H1 (cell line): ENCODE data around the gene NR4A2. TPM values are rescaled to one million over a fixed set of nuclear protein-coding genes. Genes with fewer than 3 reads are reported as not detected.

Source experiments
- CTCF ChIA-PET: fragments of 300-600 bp; sonication (Branson Sonifier 250); formaldehyde crosslinking; loops from one replicate; lab custom pipeline; 2021; ENCODE audit not compliant: partially characterized antibody; lab: Charles Lee
- POLR2A ChIA-PET: fragments of 300-600 bp; sonication (Branson Sonifier 250); formaldehyde crosslinking; loops from one replicate; lab custom pipeline; 2021; ENCODE audit warnings: inconsistent platforms; ENCODE audit not compliant: partially characterized antibody; lab: Charles Lee
- DNase-seq, 2 experiments: peaks; one replicate each; pipeline versions ENCODE4 v3.0.0 to v3.0.0-alpha.2; 2010 to 2022; ENCODE audit warnings: low spot score in 2 of 2, low read depth in 1 of 2, mixed read lengths in 1 of 2
- FAIRE-seq: peaks from 2 replicates; lab custom pipeline; 2011; peaks lifted over from hg19 to GRCh38; lab: Jason Lieb, UNC
- H2AFZ ChIP-seq: 2 replicates; pipeline ENCODE4 v1.8.1; 2012; ENCODE audit warnings: low read length, inconsistent platforms
- H2AK5ac ChIP-seq: 2 replicates; pipeline ENCODE4 v1.6.1; 2013; ENCODE audit warnings: low read depth, low read length
- H2BK120ac ChIP-seq: replicated peaks from 2 replicates; pipeline ENCODE3; 2013; ENCODE audit warnings: low read depth, low read length, inconsistent platforms
- H2BK12ac ChIP-seq: 2 replicates; pipeline ENCODE4 v1.6.1; 2013; ENCODE audit warnings: low read depth, low read length
- H2BK15ac ChIP-seq: 2 replicates; pipeline ENCODE4 v1.6.1; 2013; ENCODE audit warnings: low read length
- H2BK20ac ChIP-seq: 2 replicates; pipeline ENCODE4 v1.6.1; 2013; ENCODE audit warnings: low read length
- H2BK5ac ChIP-seq: 2 replicates; pipeline ENCODE4 v1.6.1; 2013; ENCODE audit warnings: low read depth, low read length
- H3K14ac ChIP-seq: 2 replicates; pipeline ENCODE4 v1.6.1; 2013; ENCODE audit warnings: inconsistent platforms; ENCODE audit not compliant: insufficient read length
- H3K18ac ChIP-seq: 2 replicates; pipeline ENCODE4 v1.6.1; 2013; ENCODE audit warnings: low read length; ENCODE audit errors: extremely low read depth
- H3K23ac ChIP-seq: 2 replicates; pipeline ENCODE4 v1.6.1; 2013; ENCODE audit warnings: inconsistent platforms; ENCODE audit not compliant: insufficient read length
- H3K23me2 ChIP-seq: 2 replicates; pipeline ENCODE4 v1.6.1; 2013; ENCODE audit warnings: low read depth, low read length
- H3K27ac ChIP-seq: 2 replicates; pipeline ENCODE4 v1.6.1; 2011; ENCODE audit warnings: low read depth, low read length, inconsistent platforms
- H3K27me3 ChIP-seq, 4 experiments: replicated peaks in 1 of 4; 1 replicate in 1 of 4; 2 replicates in 3 of 4; pipeline versions ENCODE4 v1.6.1 to v1.8.1; 2011 to 2013; ENCODE audit warnings: low read length in 3 of 4, mild to moderate bottlenecking in 3 of 4, inconsistent platforms in 2 of 4, mixed read lengths in 2 of 4, moderate library complexity in 1 of 4; ENCODE audit not compliant: control insufficient read depth in 3 of 4, insufficient read depth in 3 of 4; ENCODE audit errors: extremely low read depth in 1 of 4
- H3K36me3 ChIP-seq, 4 experiments: 2 replicates each; pipeline versions ENCODE4 v1.6.1 to v1.8.1; 2011 to 2013; ENCODE audit warnings: mild to moderate bottlenecking in 4 of 4, low read length in 3 of 4, moderate library complexity in 2 of 4, control low read depth in 1 of 4, inconsistent platforms in 1 of 4; ENCODE audit not compliant: insufficient read depth in 4 of 4, control insufficient read depth in 2 of 4
- H3K4ac ChIP-seq: replicated peaks from 2 replicates; pipeline ENCODE3; 2013; ENCODE audit warnings: low read length, low read depth, mixed read lengths, inconsistent platforms; ENCODE audit not compliant: insufficient read length
- H3K4me1 ChIP-seq, 4 experiments: replicated peaks in 1 of 4; 1 replicate in 1 of 4; 2 replicates in 3 of 4; pipeline versions ENCODE4 v1.6.1 to v1.8.1; 2011 to 2013; ENCODE audit warnings: low read length in 3 of 4, inconsistent platforms in 2 of 4, mixed read lengths in 1 of 4; ENCODE audit not compliant: insufficient read depth in 4 of 4, control insufficient read depth in 3 of 4
- H3K4me2 ChIP-seq, 2 experiments: 2 replicates each; pipeline versions ENCODE4 v1.6.1 to v1.8.1; 2011 to 2013; ENCODE audit warnings: low read depth in 2 of 2, low read length in 2 of 2, control low read depth in 1 of 2, inconsistent platforms in 1 of 2, mild to moderate bottlenecking in 1 of 2; ENCODE audit not compliant: insufficient read depth in 1 of 2
- H3K4me3 ChIP-seq, 4 experiments: fragments of 200-600, 300-600 bp in 1 of 4; sonication (generic), shearing (Covaris generic), sonication (Bioruptor Twin) in 1 of 4; 2 replicates each; pipeline versions ENCODE4 v1.5.1 to v1.8.1; 2011 to 2016; ENCODE audit warnings: low read length in 4 of 4, low read depth in 3 of 4, control low read depth in 2 of 4, inconsistent platforms in 2 of 4, mild to moderate bottlenecking in 2 of 4, mixed read lengths in 1 of 4, moderate library complexity in 1 of 4; ENCODE audit not compliant: insufficient read depth in 2 of 4; ENCODE audit errors: extremely low read depth in 1 of 4
- H3K56ac ChIP-seq: replicated peaks from 2 replicates; pipeline ENCODE3; 2013; ENCODE audit warnings: low read depth, mild to moderate bottlenecking, mixed read lengths, low read length, inconsistent platforms; ENCODE audit not compliant: insufficient read length
- H3K79me1 ChIP-seq: 2 replicates; pipeline ENCODE4 v1.6.1; 2013; ENCODE audit warnings: low read depth, low read length, control low read depth
- H3K79me2 ChIP-seq, 2 experiments: 2 replicates each; pipeline versions ENCODE4 v1.6.1 to v1.8.1; 2012 to 2013; ENCODE audit warnings: low read length in 2 of 2, mild to moderate bottlenecking in 2 of 2, inconsistent platforms in 1 of 2; ENCODE audit not compliant: insufficient read depth in 2 of 2, control insufficient read depth in 1 of 2
- H3K9ac ChIP-seq, 4 experiments: replicated peaks in 1 of 4; 1 replicate in 1 of 4; 2 replicates in 3 of 4; pipeline versions ENCODE4 v1.6.1 to v1.8.1; 2011 to 2013; ENCODE audit warnings: low read depth in 3 of 4, low read length in 3 of 4, control low read depth in 2 of 4, mild to moderate bottlenecking in 2 of 4, moderate library complexity in 2 of 4, inconsistent platforms in 1 of 4; ENCODE audit errors: extremely low read depth in 1 of 4
- H3K9me3 ChIP-seq, 2 experiments: 2 replicates each; pipeline versions ENCODE4 v1.6.1 to v1.8.1; 2012 to 2013; ENCODE audit warnings: mild to moderate bottlenecking in 2 of 2, moderate library complexity in 2 of 2, control low read depth in 1 of 2, inconsistent platforms in 1 of 2, low read depth in 1 of 2, low read length in 1 of 2, mixed read lengths in 1 of 2; ENCODE audit not compliant: insufficient read depth in 2 of 2
- H4K20me1 ChIP-seq, 2 experiments: replicated peaks in 1 of 2; 2 replicates each; pipeline versions ENCODE3 to v1.8.1; 2011 to 2013; ENCODE audit warnings: inconsistent platforms in 2 of 2, low read length in 2 of 2, mild to moderate bottlenecking in 1 of 2; ENCODE audit not compliant: insufficient read depth in 2 of 2, control insufficient read depth in 1 of 2
- H4K5ac ChIP-seq: 2 replicates; pipeline ENCODE4 v1.6.1; 2013; ENCODE audit warnings: low read length, low read depth, mixed read lengths, inconsistent platforms; ENCODE audit not compliant: insufficient read length
- H4K8ac ChIP-seq: 2 replicates; pipeline ENCODE4 v1.8.0; 2013; ENCODE audit warnings: mild to moderate bottlenecking, moderate library complexity, low read length, inconsistent platforms; ENCODE audit not compliant: insufficient read depth; ENCODE audit errors: extremely low read depth
- H4K91ac ChIP-seq: replicated peaks from 2 replicates; pipeline ENCODE3; 2013; ENCODE audit warnings: low read length, mixed read lengths, inconsistent platforms; ENCODE audit not compliant: insufficient read length
- GTF2F1 ChIP-seq: IDR thresholded peaks from 2 replicates; pipeline ENCODE4 v1.6.1; 2012; ENCODE audit warnings: low read depth, low read length, improper control_type of control experiment, borderline replicate concordance
- KDM5A ChIP-seq: fragments of 200-600 bp; IDR thresholded peaks from 2 replicates; pipeline ENCODE4 v1.7.1; 2012; ENCODE audit warnings: mild to moderate bottlenecking, low read length, inconsistent platforms, mixed read lengths
- POLR2AphosphoS5 ChIP-seq: IDR thresholded peaks from 2 replicates; pipeline ENCODE4 v1.6.1; 2011; ENCODE audit warnings: low read depth, low read length
- SAP30 ChIP-seq: fragments of 300-600 bp; sonication (generic); IDR thresholded peaks from 2 replicates; pipeline ENCODE4 v1.7.1; 2012; ENCODE audit warnings: low read length, moderate library complexity, mild to moderate bottlenecking, inconsistent platforms; ENCODE audit not compliant: insufficient read depth, insufficient replicate concordance
- SIN3A ChIP-seq, 2 experiments: IDR thresholded peaks in 1 of 2; conservative IDR thresholded peaks in 1 of 2; 2 replicates each; pipeline ENCODE4 v1.6.1; 2011 to 2012; ENCODE audit warnings: low read length in 2 of 2, improper control_type of control experiment in 1 of 2, low read depth in 1 of 2, mild to moderate bottlenecking in 1 of 2
- YY1 ChIP-seq: IDR thresholded peaks from 2 replicates; pipeline ENCODE4 v1.6.1; 2011; ENCODE audit warnings: low read depth, mild to moderate bottlenecking, low read length
- WGBS, 2 experiments: shearing (Covaris generic) in 1 of 2; methylation state at CpG; one replicate each; pipeline versions ENCODE4 v1.1.6 to v1.1.7; 2013 to 2015; ENCODE audit warnings: low lambda C conversion rate in 2 of 2, mixed read lengths in 2 of 2, inconsistent platforms in 1 of 2, low coverage in 1 of 2, missing lambda C conversion rate in 1 of 2; ENCODE audit not compliant: insufficient replicate concordance in 2 of 2, insufficient coverage in 1 of 2, insufficient read length in 1 of 2; ENCODE audit errors: extremely low coverage in 1 of 2, missing lambda C conversion rate in 1 of 2; 5-methylcytosine and 5-hydroxymethylcytosine counted together
- polyA plus RNA-seq, 7 experiments: library from polyadenylated mRNA; depleted of rRNA in 3 of 7; stranded (reverse) in 5 of 7; unstranded in 2 of 7; fragments of >200 nt in 5 of 7; fragments of 200-250 nt in 2 of 7; gene quantifications; 1 replicate in 5 of 7; 2 replicates in 1 of 7; 4 replicates in 1 of 7; pipeline versions ENCODE4 v1.2.1 to v1.2.3, GENCODE V29; 2011 to 2013; ENCODE audit warnings: missing spikeins in 2 of 7, mixed read lengths in 2 of 7
- total RNA-seq: library from RNA; stranded (reverse); fragmentation: NEBNext Ultra II Directional; extraction: Animal tissue kit (Norgen Biotek cat#: 25700); gene quantifications from 2 replicates; pipeline ENCODE4 v1.2.1, GENCODE V29; 2021
- TF ChIP-seq, protein P1 (sequence below): IDR thresholded peaks from 2 replicates; pipeline ENCODE4 v1.6.1; 2012; ENCODE audit warnings: inconsistent platforms

NR4A2 gene
- total and polyA plus RNA-seq, 2 of the 8 experiments (the other 6 are each of a cell fraction or from before 2014, with no cell fraction given), result 0.15 to 1.7 TPM

DNA sequence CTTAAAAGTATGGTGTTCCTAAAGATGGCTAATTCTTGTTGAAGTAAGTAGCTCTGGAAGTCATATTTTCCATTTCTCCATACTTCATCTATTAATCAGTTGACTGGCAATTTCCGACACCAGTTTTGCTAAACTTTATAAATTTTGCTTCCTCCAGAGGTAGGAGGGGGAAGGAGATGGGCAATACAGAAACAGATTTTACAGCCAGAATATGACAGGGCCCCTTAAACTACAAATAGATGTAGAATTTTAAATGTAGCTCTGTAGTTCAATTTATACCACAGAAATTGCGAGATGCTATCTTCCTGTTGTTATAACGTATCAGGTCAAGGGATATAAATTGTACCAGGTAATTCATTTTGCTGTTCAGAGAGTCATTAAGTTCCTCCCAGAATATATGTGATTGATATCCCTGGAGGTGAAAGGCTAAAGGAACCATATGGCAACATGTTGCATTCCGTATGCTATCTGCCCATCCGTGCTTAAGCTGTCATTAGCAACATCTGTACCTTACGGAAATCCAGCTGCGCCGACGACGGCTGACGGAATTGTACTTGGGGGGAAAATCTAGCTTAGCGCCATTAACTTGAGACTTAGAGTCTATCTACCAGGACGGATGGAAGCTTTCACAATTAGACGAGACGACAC is 8.4 kb upstream of the NR4A2 start:
- Histone ChIP-seq H2BK12ac (no peak overlapping the region; the same call in 1 of the 2 replicates), H2BK20ac (no peak overlapping the region), H4K91ac (no peak overlapping the region), H3K9ac (peak overlapping the region in 3 of 4 experiments; percentile 15 to 40 (median 20); a peak in 3 of 7 replicates), H2BK5ac (peak overlapping the region; percentile 21; the same call in 1 of the 2 replicates), H4K20me1 (no peaks in the 10 kb centered on the region), H3K27me3 (peaks cover 1 to 12% (median 7%) of the 10 kb centered on the region in 4 experiments; a peak in 4 of 7 replicates), H4K5ac (peak overlapping the region; percentile 34), H3K79me1 (no peaks in the 10 kb centered on the region), H3K4me1 (no peaks in the 10 kb centered on the region; a peak in 1 of 7 replicates), H2BK120ac (no peak overlapping the region), H4K8ac (no peak overlapping the region), H3K36me3 (no peaks in the 10 kb centered on the region), H3K9me3 (no peaks in the 10 kb centered on the region), H3K4ac (no peak overlapping the region), H3K27ac (no peak overlapping the region), H2AFZ (peak overlapping the region; percentile 93), H2BK15ac (no peak overlapping the region), H3K79me2 (no peaks in the 10 kb centered on the region), H3K14ac (no peak overlapping the region), H3K56ac (no peak overlapping the region), H3K4me3 (peak overlapping the region; percentile 65 to 99 (median 69)), H3K23me2 (peaks cover 5% of the 10 kb centered on the region; the same call in 1 of the 2 replicates), H3K4me2 (peak overlapping the region; percentile 74 to 83), H2AK5ac (no peak overlapping the region), H3K23ac (no peak overlapping the region), H3K18ac (no peak overlapping the region)
- 12% methylated on average over 15 of the region's 15 CpGs; no CpG with 5 or more reads in 1 of the 2 experiments for WGBS, 2 experiments
- no peak for FAIRE-seq
- TF ChIP-seq YY1, result 0 out of 2 replicates have a peak, but pooled peaks have one; percentile 21
- peak in 1 of 2 experiments; percentile 35; a peak in 1 of 4 replicates for TF ChIP-seq SIN3A (conservative IDR thresholded peaks at IDR 0.05 in 1 of 2, IDR thresholded peaks at IDR 0.05 in 1 of 2; ENCODE audit: low read depth in 1 of 2, low read length in 2 of 2)
- TF ChIP-seq GTF2F1, result no peak
- TF ChIP-seq, protein P1, sequence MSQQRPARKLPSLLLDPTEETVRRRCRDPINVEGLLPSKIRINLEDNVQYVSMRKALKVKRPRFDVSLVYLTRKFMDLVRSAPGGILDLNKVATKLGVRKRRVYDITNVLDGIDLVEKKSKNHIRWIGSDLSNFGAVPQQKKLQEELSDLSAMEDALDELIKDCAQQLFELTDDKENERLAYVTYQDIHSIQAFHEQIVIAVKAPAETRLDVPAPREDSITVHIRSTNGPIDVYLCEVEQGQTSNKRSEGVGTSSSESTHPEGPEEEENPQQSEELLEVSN, result peak; percentile 86; the same call in 1 of the 2 replicates
- TF ChIP-seq POLR2AphosphoS5, result 0 out of 2 replicates have a peak, but pooled peaks have one; percentile 12
- peak; percentile 76 for TF ChIP-seq SAP30
- TF ChIP-seq KDM5A, result no peak
- DNase-seq, result no peak
- ChIA-PET POLR2A (interaction anchor here (0.9 to 2.5 kb wide), 6 partner anchors 9 to 95 kb away, joined by 3 to 8 read pairs (median 6); partner anchors contain the start of genes GPD2 and NR4A2), CTCF (interaction anchor here (0.6 to 1.7 kb wide), 3 partner anchors 13 to 250 kb away, joined by 3 to 8 read pairs (median 4); no protein-coding TSS in a partner anchor)
